HG03095 (cell line): ENCODE results near the gene SERF1A.
"Not testable (repeated sequence)": the region's sequence is repeated elsewhere in the genome, so short reads cannot be mapped to it uniquely, and the experiment has no call there.

Source experiments
- ATAC-seq: cut with Tn5 transposase; IDR thresholded peaks from one replicate; pipeline ENCODE4 v1.9.1; 2021; ENCODE audit warnings: moderate library complexity; ENCODE audit not compliant: unreplicated experiment

Gene SERF1A

GRCh38 chr5:70900533-70901271 lies at the start of gene SERF1A:
Gene SERF1A (plus strand): TSS chr5:70900669. CDS start chr5:70900870, 201 bp downstream.
- peak; percentile 86 for ATAC-seq

- not testable (repeated sequence) for ATAC-seq
Measured at GRCh38 chr5:70866778-70867177, 33.7 kb upstream of the SERF1A start.

DNA sequence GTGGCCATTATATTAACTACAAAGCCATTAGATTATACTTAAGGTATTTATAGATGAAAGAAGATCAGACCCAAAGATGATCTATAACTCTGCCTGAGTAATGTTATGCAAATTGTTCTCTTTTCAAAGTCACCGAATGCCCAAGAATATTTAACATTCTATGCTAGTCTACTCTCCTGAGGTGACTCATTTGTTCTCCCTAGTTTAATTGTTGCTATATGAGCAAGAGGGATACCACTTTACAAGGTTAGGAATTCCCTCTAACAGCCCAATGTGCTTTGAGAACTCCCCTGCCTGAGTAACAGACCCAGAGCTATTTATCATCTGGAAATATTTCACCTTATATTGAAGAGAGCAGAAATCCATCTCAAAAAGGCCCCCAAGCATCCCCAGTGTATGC lies 29.8 kb upstream of the SERF1A start:
- ATAC-seq, result not testable (repeated sequence)

- ATAC-seq, result not testable (repeated sequence)
Measured at GRCh38 chr5:70896076-70896475, 4.4 kb upstream of the SERF1A start.

DNA sequence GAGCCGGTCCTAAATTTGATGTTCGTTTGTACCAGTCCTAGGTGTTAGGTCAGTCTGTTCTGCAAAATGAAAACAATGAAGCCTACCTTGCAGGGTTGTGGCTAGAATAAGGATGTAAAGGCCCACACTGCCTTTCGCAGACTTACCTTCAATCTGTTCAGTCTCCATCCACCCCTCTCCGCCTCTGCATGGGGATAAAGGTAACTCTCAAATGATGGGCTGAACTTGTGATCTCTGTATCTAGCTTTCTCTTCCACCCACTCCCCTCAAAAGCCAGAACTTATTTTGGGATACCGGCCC lies 753 bp downstream of the SERF1A start:
- not testable (repeated sequence) for ATAC-seq

- ATAC-seq, result not testable (repeated sequence)
Measured at GRCh38 chr5:70906624-70907023, 6.2 kb downstream of the SERF1A start.

DNA sequence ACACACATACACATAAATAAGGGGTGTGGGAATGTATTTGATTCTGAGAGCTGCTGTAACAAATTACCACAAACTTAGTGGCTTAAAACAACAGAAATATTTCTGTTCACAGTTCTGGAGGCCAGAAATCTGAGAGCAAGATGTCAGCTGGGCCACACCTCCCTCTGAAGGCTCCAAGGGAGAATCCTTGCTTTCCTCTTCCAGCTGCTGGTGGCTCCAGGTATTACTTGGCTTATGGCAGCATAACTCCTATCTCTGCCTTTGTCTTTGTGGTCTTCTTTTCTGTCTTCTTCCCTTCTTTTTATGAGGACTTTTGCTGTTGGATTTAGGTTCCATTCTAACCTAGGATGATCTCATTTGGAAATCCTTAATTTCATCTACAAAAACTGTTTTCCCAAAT lies 16.4 kb downstream of the SERF1A start:
- ATAC-seq, result not testable (repeated sequence)

GRCh38 chr5:70925211-70925562 lies 24.7 kb downstream of the SERF1A start:
- ATAC-seq, result peak; percentile 19

- not testable (repeated sequence) for ATAC-seq
Measured at GRCh38 chr5:70931709-70932368, 31.4 kb downstream of the SERF1A start.

DNA sequence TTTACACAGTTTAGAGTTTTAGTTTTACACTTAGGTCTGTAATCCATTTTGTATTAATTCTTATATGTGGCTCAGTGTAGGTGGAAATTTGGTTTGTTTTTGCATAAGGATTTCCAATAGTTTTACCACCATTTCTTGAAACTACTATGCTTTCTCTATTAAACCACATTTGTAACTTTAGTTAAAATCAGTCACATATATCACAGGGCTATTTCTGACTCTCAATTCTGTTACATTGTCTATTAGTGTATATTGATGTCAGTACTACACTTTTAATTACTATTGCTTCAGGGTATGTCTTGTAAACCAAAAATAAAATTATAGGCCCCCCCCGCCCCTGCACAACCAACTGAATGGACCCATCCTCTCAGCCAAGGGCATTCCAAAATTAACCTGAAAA lies 32.1 kb downstream of the SERF1A start:
- ATAC-seq, result not testable (repeated sequence)

- ATAC-seq, result not testable (repeated sequence)
Measured at GRCh38 chr5:70953068-70953467, 52.6 kb downstream of the SERF1A start.
